Measurements from ENCODE around the gene CORO2B.
A peak's percentile ranks its signal among the peaks of the same experiment; 100 is the strongest.

CORO2B gene

GRCh38 chr15:68550498-68551295, 28.1 kb upstream of the CORO2B start:
- Histone ChIP-seq H3K79me2 (ENCODE audit: insufficient read depth, low read length) (no peaks in the 10 kb centered on the region), H3K4me1 (ENCODE audit: insufficient read depth, low read length) (no peaks in the 10 kb centered on the region), H3K9ac (ENCODE audit: low read depth, low read length) (no peak overlapping the region), H3K4me3 (ENCODE audit: low read depth in 1 of 2, low read length in 2 of 2) (no peak overlapping the region), H3K36me3 (ENCODE audit: insufficient read depth, low read length) (no peaks in the 10 kb centered on the region), H3K27ac (ENCODE audit: low read length) (no peak overlapping the region), H4K20me1 (ENCODE audit: insufficient read depth, low read length) (peaks cover 7% of the 10 kb centered on the region; the same call in 1 of the 2 replicates), H3K27me3 (ENCODE audit: insufficient read depth, low read length, poor library complexity) (no peaks in the 10 kb centered on the region), H3K9me3 (ENCODE audit: insufficient read depth, low read length, severe bottlenecking) (no peaks in the 10 kb centered on the region), H3K4me2 (ENCODE audit: insufficient read depth, low read length) (no peak overlapping the region), H2AFZ (ENCODE audit: low read depth, low read length) (no peak overlapping the region)
- ATAC-seq (ENCODE audit: insufficient read depth, low read depth) (peak; percentile 52; the same call in 1 of the 3 replicates), DNase-seq (peak; percentile 61)
- no peak for TF ChIP-seq EZH2 (IDR thresholded peaks at IDR 0.05; ENCODE audit: borderline replicate concordance, low read depth, low read length, severe bottlenecking)
- TF ChIP-seq, protein P1, sequence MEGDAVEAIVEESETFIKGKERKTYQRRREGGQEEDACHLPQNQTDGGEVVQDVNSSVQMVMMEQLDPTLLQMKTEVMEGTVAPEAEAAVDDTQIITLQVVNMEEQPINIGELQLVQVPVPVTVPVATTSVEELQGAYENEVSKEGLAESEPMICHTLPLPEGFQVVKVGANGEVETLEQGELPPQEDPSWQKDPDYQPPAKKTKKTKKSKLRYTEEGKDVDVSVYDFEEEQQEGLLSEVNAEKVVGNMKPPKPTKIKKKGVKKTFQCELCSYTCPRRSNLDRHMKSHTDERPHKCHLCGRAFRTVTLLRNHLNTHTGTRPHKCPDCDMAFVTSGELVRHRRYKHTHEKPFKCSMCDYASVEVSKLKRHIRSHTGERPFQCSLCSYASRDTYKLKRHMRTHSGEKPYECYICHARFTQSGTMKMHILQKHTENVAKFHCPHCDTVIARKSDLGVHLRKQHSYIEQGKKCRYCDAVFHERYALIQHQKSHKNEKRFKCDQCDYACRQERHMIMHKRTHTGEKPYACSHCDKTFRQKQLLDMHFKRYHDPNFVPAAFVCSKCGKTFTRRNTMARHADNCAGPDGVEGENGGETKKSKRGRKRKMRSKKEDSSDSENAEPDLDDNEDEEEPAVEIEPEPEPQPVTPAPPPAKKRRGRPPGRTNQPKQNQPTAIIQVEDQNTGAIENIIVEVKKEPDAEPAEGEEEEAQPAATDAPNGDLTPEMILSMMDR (IDR thresholded peaks at IDR 0.05; ENCODE audit: borderline replicate concordance, extremely low read depth, low read length, poor library complexity, severe bottlenecking), result peak; percentile 83

GRCh38 chr15:68551296-68551635, 27.5 kb upstream of the CORO2B start:
- H3K9me3 ChIP-seq (ENCODE audit: insufficient read depth, low read length, severe bottlenecking), result no peaks in the 10 kb centered on the region
- no peaks in the 10 kb centered on the region for H3K4me1 ChIP-seq (ENCODE audit: insufficient read depth, low read length)
- H2AFZ ChIP-seq (ENCODE audit: low read depth, low read length), result no peak overlapping the region
- H3K4me3 ChIP-seq (ENCODE audit: low read depth in 1 of 2, low read length in 2 of 2), result no peak overlapping the region
- no peak overlapping the region for H3K9ac ChIP-seq (ENCODE audit: low read depth, low read length)
- H3K4me2 ChIP-seq (ENCODE audit: insufficient read depth, low read length), result no peak overlapping the region
- DNase-seq, result no peak
- no peaks in the 10 kb centered on the region for H3K36me3 ChIP-seq (ENCODE audit: insufficient read depth, low read length)
- ATAC-seq (ENCODE audit: insufficient read depth, low read depth), result no peak
- H3K79me2 ChIP-seq (ENCODE audit: insufficient read depth, low read length), result no peaks in the 10 kb centered on the region
- H3K27me3 ChIP-seq (ENCODE audit: insufficient read depth, low read length, poor library complexity), result no peaks in the 10 kb centered on the region
- H4K20me1 ChIP-seq (ENCODE audit: insufficient read depth, low read length), result peaks cover 7% of the 10 kb centered on the region; the same call in 1 of the 2 replicates
- TF ChIP-seq EZH2 (IDR thresholded peaks at IDR 0.05; ENCODE audit: borderline replicate concordance, low read depth, low read length, severe bottlenecking), result no peak
- TF ChIP-seq, protein P1 (IDR thresholded peaks at IDR 0.05; ENCODE audit: borderline replicate concordance, extremely low read depth, low read length, poor library complexity, severe bottlenecking), result no peak
- no peak overlapping the region for H3K27ac ChIP-seq (ENCODE audit: low read length)

DNA sequence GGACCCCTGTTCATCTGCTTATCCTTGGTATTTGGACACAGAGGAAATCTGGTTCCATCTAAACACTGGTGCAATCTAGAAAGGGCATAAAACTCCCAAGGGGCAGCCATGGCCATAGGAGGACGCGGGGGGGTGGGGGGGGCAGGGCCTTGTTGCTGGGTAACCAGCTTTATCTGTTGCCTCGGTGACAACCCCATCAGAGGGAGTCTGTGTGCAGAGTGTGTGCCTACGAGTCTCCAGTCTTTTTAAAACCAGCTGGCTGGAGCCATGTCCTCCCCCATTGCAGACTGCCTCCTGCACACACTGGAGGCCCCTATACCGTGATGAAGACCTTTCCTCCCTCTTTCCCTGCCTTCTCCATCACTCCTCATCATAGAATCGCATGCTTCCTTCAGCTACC, 26.4 kb upstream of the CORO2B start:
- no peak overlapping the region for H2AFZ ChIP-seq (ENCODE audit: low read depth, low read length)
- H3K27ac ChIP-seq (ENCODE audit: low read length), result no peak overlapping the region
- H3K4me1 ChIP-seq (ENCODE audit: insufficient read depth, low read length), result no peaks in the 10 kb centered on the region
- TF ChIP-seq EZH2 (IDR thresholded peaks at IDR 0.05; ENCODE audit: borderline replicate concordance, low read depth, low read length, severe bottlenecking), result no peak
- TF ChIP-seq, protein P1 (IDR thresholded peaks at IDR 0.05; ENCODE audit: borderline replicate concordance, extremely low read depth, low read length, poor library complexity, severe bottlenecking), result no peak
- no peaks in the 10 kb centered on the region for H3K27me3 ChIP-seq (ENCODE audit: insufficient read depth, low read length, poor library complexity)
- H3K9ac ChIP-seq (ENCODE audit: low read depth, low read length), result no peak overlapping the region
- peaks cover 7% of the 10 kb centered on the region; the same call in 1 of the 2 replicates for H4K20me1 ChIP-seq (ENCODE audit: insufficient read depth, low read length)
- DNase-seq (no peak), ATAC-seq (ENCODE audit: insufficient read depth, low read depth) (no peak)
- H3K9me3 ChIP-seq (ENCODE audit: insufficient read depth, low read length, severe bottlenecking), result no peaks in the 10 kb centered on the region
- H3K79me2 ChIP-seq (ENCODE audit: insufficient read depth, low read length), result no peaks in the 10 kb centered on the region
- no peak overlapping the region for H3K4me2 ChIP-seq (ENCODE audit: insufficient read depth, low read length)
- no peak overlapping the region for H3K4me3 ChIP-seq (ENCODE audit: low read depth in 1 of 2, low read length in 2 of 2)
- H3K36me3 ChIP-seq (ENCODE audit: insufficient read depth, low read length), result no peaks in the 10 kb centered on the region

Data from DND-41 (cell line).